HG02973 (cell line): Measurements from ENCODE around the gene AGMO.

Experiments
- ATAC-seq: cut with Tn5 transposase; IDR thresholded peaks from one replicate; pipeline ENCODE4 v1.9.1; 2021; ENCODE audit warnings: moderate library complexity; ENCODE audit not compliant: unreplicated experiment

Gene AGMO

GRCh38 chr7:15462721-15463389 is 99.0 kb downstream of the AGMO start:
- ATAC-seq: no peak

GRCh38 chr7:15461576-15461975 is 100.2 kb downstream of the AGMO start:
- no peak for ATAC-seq

- ATAC-seq: no peak
These were observed 102.7 kb downstream of the AGMO start for GRCh38 chr7:15459018-15459615.

- no peak for ATAC-seq
These were observed 103.5 kb downstream of the AGMO start for GRCh38 chr7:15457990-15458955.

GRCh38 chr7:15452670-15453069 is 109.1 kb downstream of the AGMO start:
- no peak for ATAC-seq

GRCh38 chr7:15446722-15447121 is 115.1 kb downstream of the AGMO start:
- ATAC-seq: no peak

GRCh38 chr7:15446280-15446679 is 115.5 kb downstream of the AGMO start:
- ATAC-seq: no peak

- ATAC-seq: no peak
These were observed 119.9 kb downstream of the AGMO start for GRCh38 chr7:15441915-15442314.

- ATAC-seq: no peak
These were observed 121.3 kb downstream of the AGMO start for GRCh38 chr7:15440482-15440881.

- ATAC-seq: no peak
These were observed 122.0 kb downstream of the AGMO start for GRCh38 chr7:15439853-15440252.

- no peak for ATAC-seq
These were observed 128.7 kb downstream of the AGMO start for GRCh38 chr7:15433151-15433550.

GRCh38 chr7:15430911-15431310 is 130.9 kb downstream of the AGMO start:
- ATAC-seq: no peak

GRCh38 chr7:15430191-15430590 is 131.6 kb downstream of the AGMO start:
- ATAC-seq: no peak

- no peak for ATAC-seq
These were observed 137.3 kb downstream of the AGMO start for GRCh38 chr7:15424468-15424867.

- no peak for ATAC-seq
These were observed 142.2 kb downstream of the AGMO start for GRCh38 chr7:15419596-15419995.

- ATAC-seq: no peak
These were observed 143.6 kb downstream of the AGMO start for GRCh38 chr7:15418264-15418663.

- ATAC-seq: no peak
These were observed 144.3 kb downstream of the AGMO start for GRCh38 chr7:15417341-15417988.

GRCh38 chr7:15411019-15411418 is 150.8 kb downstream of the AGMO start:
- ATAC-seq: no peak

GRCh38 chr7:15407910-15408309 is 153.9 kb downstream of the AGMO start:
- ATAC-seq: no peak

- ATAC-seq: no peak
These were observed 158.1 kb downstream of the AGMO start for GRCh38 chr7:15403751-15404150.

GRCh38 chr7:15403315-15403714 is 158.5 kb downstream of the AGMO start:
- no peak for ATAC-seq
